ENCODE data around the gene IGFN1. TPM values are rescaled to one million over a fixed set of nuclear protein-coding genes. Genes with fewer than 3 reads are reported as not detected.

Gene IGFN1
- total and polyA plus RNA-seq, 2 donors (not counting 3 experiments of a cell fraction or from before 2014, with no cell fraction given) = not detected

- Histone ChIP-seq H3K36me3 (ENCODE audit: control insufficient read depth in 2 of 2, extremely low read depth in 1 of 2, insufficient read depth in 2 of 2, low read length in 2 of 2) (no peaks in the 10 kb centered on the region), H3K4me1 (ENCODE audit: control insufficient read depth, extremely low read depth, insufficient read depth, low read length) (peaks cover 6% of the 10 kb centered on the region), H3K4me3 (replicated peaks in 1 of 3; ENCODE audit: insufficient read depth in 1 of 3, low read depth in 1 of 3, low read length in 3 of 3) (no peak overlapping the region), H3K9me1 (replicated peaks; ENCODE audit: control insufficient read depth, extremely low read depth, insufficient read depth, low read length) (no peaks in the 10 kb centered on the region), H2AFZ (ENCODE audit: low read depth, low read length) (no peak overlapping the region), H3K27me3 (ENCODE audit: control insufficient read depth in 2 of 2, insufficient read depth in 2 of 2, low read length in 2 of 2) (peaks cover 7 to 15% of the 10 kb centered on the region in 2 experiments), H3K4me2 (ENCODE audit: insufficient read depth, low read length) (no peak overlapping the region), H4K20me1 (replicated peaks; ENCODE audit: control insufficient read depth, extremely low read depth, insufficient read depth, low read length) (no peaks in the 10 kb centered on the region), H3K9me3 (replicated peaks; ENCODE audit: control insufficient read depth, insufficient read depth, low read length) (no peaks in the 10 kb centered on the region), H3K27ac (ENCODE audit: insufficient read depth, low read depth, low read length) (no peak overlapping the region), H3K79me2 (ENCODE audit: control insufficient read depth, insufficient read depth, low read length) (no peaks in the 10 kb centered on the region), H3K9ac (replicated peaks; ENCODE audit: extremely low read depth, insufficient read depth, low read length) (no peak overlapping the region)
- dilution Hi-C loops (cut with MboI; ENCODE audit: extremely low pct_ligation_motif_present, low sequenced_read_pairs) (no loop called here), intact Hi-C loops (cut with micrococcal nuclease) (no loop called here)
- ChIA-PET CTCF (interaction anchor here (1.2 to 3.5 kb wide), 2 partner anchors 9 to 47 kb away, joined by 5 to 11 read pairs; no protein-coding TSS in a partner anchor), POLR2A (no interaction called here)
- BruUV-seq (replicated peaks) = no TSS peak
- TF ChIP-seq POLR2AphosphoS5 (IDR thresholded peaks at IDR 0.05; ENCODE audit: insufficient read depth, low read depth, low read length) = no peak
- no peak for TF ChIP-seq GATA2 (IDR thresholded peaks at IDR 0.05; ENCODE audit: insufficient read depth, insufficient read length, low read depth, low read length)
- no peak for TF ChIP-seq MAX (IDR thresholded peaks at IDR 0.05; ENCODE audit: insufficient read depth, insufficient read length)
- no peak for TF ChIP-seq MYC (IDR thresholded peaks at IDR 0.05; ENCODE audit: low read depth, low read length)
- TF ChIP-seq EZH2 (IDR thresholded peaks at IDR 0.05; ENCODE audit: borderline replicate concordance, low read depth, low read length, severe bottlenecking) = no peak
- no peak for TF ChIP-seq FOS (IDR thresholded peaks at IDR 0.05; ENCODE audit: borderline replicate concordance, insufficient read depth, low read length)
- no peak for TF ChIP-seq CTCF (IDR thresholded peaks at IDR 0.05; ENCODE audit: extremely low read depth in 1 of 2, insufficient read depth in 1 of 2, low read depth in 1 of 2, low read length in 2 of 2)
- TF ChIP-seq POLR2A (IDR thresholded peaks at IDR 0.05; ENCODE audit: low read depth, low read length) = no peak
- no peak for TF ChIP-seq JUN (IDR thresholded peaks at IDR 0.05; ENCODE audit: borderline replicate concordance, insufficient read depth, insufficient read length, low read depth)
- FAIRE-seq = no peak
- no peak for DNase-seq (ENCODE audit: low read depth, low spot score)
Observed at GRCh38 chr1:201175820-201176500, 14.7 kb upstream of the IGFN1 start.

Measured in endothelial cell of umbilical vein (primary cell).